IMR-90 (cell line): ENCODE data around the gene SREK1IP1. TPM values are rescaled to one million over a fixed set of nuclear protein-coding genes. Genes with fewer than 3 reads are reported as not detected.

Source experiments
- ATAC-seq: fragments of 200-7000 bp; cut with Tn5 transposase; 2 replicates; pipeline ENCODE4 v1.9.1; 2020; ENCODE audit warnings: low read depth, mild to moderate bottlenecking, moderate library complexity
- BruUV-seq: library from RNA; stranded (reverse); fragments of 400-500 nt; replicated peaks from 2 replicates; lab custom pipeline; 2021; lab: Mats Ljungman, UMichigan
- CTCF ChIA-PET: fragments of 300-600 bp; formaldehyde crosslinking; extraction: SDS; loops from one replicate; lab custom pipeline; 2021; ENCODE audit warnings: antibody characterized with exemption; lab: Yijun Ruan, JAX
- POLR2A ChIA-PET: fragments of 300-600 bp; sonication (Branson Sonifier 250); formaldehyde crosslinking; loops from one replicate; lab custom pipeline; 2022; ENCODE audit warnings: antibody characterized with exemption; ENCODE audit not compliant: unreplicated experiment; lab: Charles Lee
- DNase-seq: peaks from one replicate; pipeline ENCODE4 v3.0.0; 2013
- H2AFZ ChIP-seq: replicated peaks from 2 replicates; pipeline ENCODE3; 2013; ENCODE audit warnings: low read length, mild to moderate bottlenecking; ENCODE audit not compliant: poor library complexity
- H2AK5ac ChIP-seq: 2 replicates; pipeline ENCODE4 v1.6.1; 2013; ENCODE audit warnings: low read depth, low read length, inconsistent platforms
- H2AK9ac ChIP-seq: replicated peaks from 2 replicates; pipeline ENCODE3; 2013; ENCODE audit warnings: mild to moderate bottlenecking, low read depth, low read length, moderate library complexity; ENCODE audit not compliant: poor library complexity
- H2BK120ac ChIP-seq: 2 replicates; pipeline ENCODE4 v1.6.1; 2013; ENCODE audit warnings: low read depth, low read length, inconsistent platforms
- H2BK15ac ChIP-seq: 3 replicates; pipeline ENCODE4 v1.6.1; 2013; ENCODE audit warnings: low read depth, low read length, inconsistent platforms
- H2BK20ac ChIP-seq: 2 replicates; pipeline ENCODE4 v1.6.1; 2013; ENCODE audit warnings: low read depth, mild to moderate bottlenecking, inconsistent platforms, low read length, moderate library complexity
- H2BK5ac ChIP-seq: 2 replicates; pipeline ENCODE4 v1.6.1; 2013; ENCODE audit warnings: mild to moderate bottlenecking, low read depth, low read length, inconsistent platforms; ENCODE audit not compliant: poor library complexity, severe bottlenecking
- H3K14ac ChIP-seq: replicated peaks from 2 replicates; pipeline ENCODE4 v1.6.1; 2013; ENCODE audit warnings: low read depth, low read length, inconsistent platforms
- H3K18ac ChIP-seq: 2 replicates; pipeline ENCODE4 v1.6.1; 2013; ENCODE audit warnings: low read depth, low read length, control low read depth
- H3K23ac ChIP-seq: 2 replicates; pipeline ENCODE4 v1.6.1; 2013; ENCODE audit warnings: low read depth, low read length, inconsistent platforms
- H3K27ac ChIP-seq: 2 replicates; pipeline ENCODE4 v1.5.1; 2013; ENCODE audit warnings: mild to moderate bottlenecking, control low read depth, low read length; ENCODE audit not compliant: insufficient read depth
- H3K27me3 ChIP-seq: 2 replicates; pipeline ENCODE4 v1.6.1; 2013; ENCODE audit warnings: low read length; ENCODE audit not compliant: control insufficient read depth, insufficient read depth
- H3K36me3 ChIP-seq: 2 replicates; pipeline ENCODE4 v1.6.1; 2013; ENCODE audit warnings: low read length, mixed read lengths; ENCODE audit not compliant: control insufficient read depth, insufficient read depth
- H3K4ac ChIP-seq: 2 replicates; pipeline ENCODE4 v1.6.1; 2013; ENCODE audit warnings: low read depth, low read length, inconsistent platforms
- H3K4me1 ChIP-seq: 2 replicates; pipeline ENCODE4 v1.6.1; 2013; ENCODE audit warnings: low read length, mixed read lengths; ENCODE audit not compliant: control insufficient read depth, insufficient read depth
- H3K4me2 ChIP-seq: 2 replicates; pipeline ENCODE4 v1.6.1; 2013; ENCODE audit warnings: low read depth, mild to moderate bottlenecking, control low read depth, low read length, moderate library complexity
- H3K4me3 ChIP-seq: 2 replicates; pipeline ENCODE4 v1.5.1; 2013; ENCODE audit warnings: low read depth, mild to moderate bottlenecking, control low read depth, low read length, moderate library complexity; ENCODE audit not compliant: insufficient read depth
- H3K56ac ChIP-seq: 2 replicates; pipeline ENCODE4 v1.6.1; 2013; ENCODE audit warnings: low read length, inconsistent platforms; ENCODE audit not compliant: insufficient read depth; ENCODE audit errors: extremely low read depth
- H3K79me1 ChIP-seq, 2 experiments: 2 replicates each; pipeline ENCODE4 v1.6.1; 2013; ENCODE audit warnings: low read length in 2 of 2, inconsistent platforms in 1 of 2, low read depth in 1 of 2
- H3K9ac ChIP-seq: 2 replicates; pipeline ENCODE4 v1.6.1; 2013; ENCODE audit warnings: low read depth, low read length, control low read depth
- H3K9me1 ChIP-seq: 2 replicates; pipeline ENCODE4 v1.6.1; 2013; ENCODE audit warnings: low read length, inconsistent platforms; ENCODE audit not compliant: insufficient read depth
- H3K9me3 ChIP-seq: 2 replicates; pipeline ENCODE4 v1.6.1; 2013; ENCODE audit warnings: low read length; ENCODE audit not compliant: control insufficient read depth, insufficient read depth
- H4K20me1 ChIP-seq: 2 replicates; pipeline ENCODE4 v1.6.1; 2013; ENCODE audit warnings: low read length, inconsistent platforms; ENCODE audit not compliant: insufficient read depth
- H4K5ac ChIP-seq: 2 replicates; pipeline ENCODE4 v1.6.1; 2013; ENCODE audit warnings: mild to moderate bottlenecking, low read depth, low read length, control low read depth
- H4K8ac ChIP-seq, 2 experiments: 2 replicates each; pipeline ENCODE4 v1.6.1; 2013; ENCODE audit warnings: low read depth in 2 of 2, low read length in 2 of 2, control low read depth in 1 of 2, inconsistent platforms in 1 of 2
- H4K91ac ChIP-seq: 2 replicates; pipeline ENCODE4 v1.6.1; 2013; ENCODE audit warnings: low read depth, low read length, inconsistent platforms; ENCODE audit not compliant: insufficient read depth
- BHLHE40 ChIP-seq: fragments of 150-350 bp; IDR thresholded peaks from 2 replicates; pipeline ENCODE4 v1.6.1; 2016; ENCODE audit warnings: mild to moderate bottlenecking, low read depth, low read length
- CEBPB ChIP-seq: IDR thresholded peaks from 2 replicates; pipeline ENCODE4 v1.6.1; 2012; ENCODE audit warnings: low read depth, low read length, improper control_type of control experiment
- CHD1 ChIP-seq: IDR thresholded peaks from 2 replicates; pipeline ENCODE4 v1.6.1; 2012; ENCODE audit warnings: low read depth, low read length, improper control_type of control experiment
- MAFK ChIP-seq: IDR thresholded peaks from 2 replicates; pipeline ENCODE4 v1.6.1; 2012; ENCODE audit warnings: low read depth, low read length, improper control_type of control experiment
- NFE2L2 ChIP-seq: fragments of 150-350 bp; IDR thresholded peaks from 2 replicates; pipeline ENCODE4 v1.6.1; 2016; ENCODE audit warnings: low read depth, mild to moderate bottlenecking, low read length
- RAD21 ChIP-seq: IDR thresholded peaks from 2 replicates; pipeline ENCODE4 v1.6.1; 2012; ENCODE audit warnings: low read length, improper control_type of control experiment
- USF2 ChIP-seq: fragments of 150-350 bp; IDR thresholded peaks from 2 replicates; pipeline ENCODE4 v1.6.1; 2017; ENCODE audit warnings: mild to moderate bottlenecking, antibody characterized with exemption, low read length, low read depth
- dilution Hi-C: fragments of 300-500 bp; cut with HindIII; formaldehyde crosslinking; loops from one replicate; pipeline ENCODE4 v1.14.3; 2018; ENCODE audit warnings: low sequenced_read_pairs; ENCODE audit not compliant: unreplicated experiment
- in situ Hi-C: fragments of 300-500 bp; cut with MboI; formaldehyde crosslinking; loops from 3 replicates; pipeline ENCODE4 v1.14.3; 2019; ENCODE audit warnings: low sequenced_read_pairs, inconsistent platforms, mixed read lengths
- intact Hi-C: fragments of 100-400 bp; cut with micrococcal nuclease; formaldehyde crosslinking; loops from 2 replicates; pipeline ENCODE4 v1.10.0; 2022
- polyA plus RNA-seq, 3 experiments: library from polyadenylated mRNA; depleted of rRNA; stranded (reverse); fragments of >200 nt; gene quantifications; 2 replicates each; pipeline ENCODE4 v1.2.3, GENCODE V29; 2012; ENCODE audit warnings: low replicate concordance in 1 of 3
- total RNA-seq: library from RNA; depleted of rRNA; stranded (reverse); fragments of >200 nt; gene quantifications from 2 replicates; pipeline ENCODE4 v1.2.3, GENCODE V29; 2012
- TF ChIP-seq, protein P1 (sequence below): fragments of 150-350 bp; IDR thresholded peaks from 2 replicates; pipeline ENCODE4 v1.6.1; 2016; ENCODE audit warnings: low read depth, mild to moderate bottlenecking, low read length, moderate library complexity, borderline replicate concordance

Gene SREK1IP1
- total and polyA plus RNA-seq, 2 of the 4 experiments (the other 2 are of a cell fraction): 3.3 to 6.5 TPM

- intact Hi-C loops: loop anchor here (5.0 kb wide), 1 partner anchor 133 kb away; no protein-coding TSS in a partner anchor
- DNase-seq (no peak), ATAC-seq (no peak)
- H3K27ac ChIP-seq: no peak overlapping the region
- H3K79me1 ChIP-seq: peaks cover 28 to 50% of the 10 kb centered on the region in 2 experiments
- ChIA-PET POLR2A (no interaction called here), CTCF (no interaction called here)
- no peak overlapping the region for H4K5ac ChIP-seq
- H4K91ac ChIP-seq: no peak overlapping the region
- no peak overlapping the region for H2BK5ac ChIP-seq
- no peak overlapping the region for H2BK120ac ChIP-seq
- H2AK5ac ChIP-seq: no peak overlapping the region
- no peaks in the 10 kb centered on the region for H3K27me3 ChIP-seq
- H3K23ac ChIP-seq: no peak overlapping the region
- peak overlapping the region; percentile 86; the same call in 1 of the 2 replicates for H3K4me2 ChIP-seq
- H3K9me3 ChIP-seq: no peaks in the 10 kb centered on the region
- H3K4me3 ChIP-seq: peak overlapping the region; percentile 84; the same call in 1 of the 2 replicates
- BruUV-seq: no TSS peak
- H3K56ac ChIP-seq: no peak overlapping the region
- TF ChIP-seq CHD1: no peak
- no peak for TF ChIP-seq RAD21
- TF ChIP-seq CEBPB: peak; percentile 20; the same call in 1 of the 2 replicates
- no peak for TF ChIP-seq BHLHE40
- TF ChIP-seq, protein P1, sequence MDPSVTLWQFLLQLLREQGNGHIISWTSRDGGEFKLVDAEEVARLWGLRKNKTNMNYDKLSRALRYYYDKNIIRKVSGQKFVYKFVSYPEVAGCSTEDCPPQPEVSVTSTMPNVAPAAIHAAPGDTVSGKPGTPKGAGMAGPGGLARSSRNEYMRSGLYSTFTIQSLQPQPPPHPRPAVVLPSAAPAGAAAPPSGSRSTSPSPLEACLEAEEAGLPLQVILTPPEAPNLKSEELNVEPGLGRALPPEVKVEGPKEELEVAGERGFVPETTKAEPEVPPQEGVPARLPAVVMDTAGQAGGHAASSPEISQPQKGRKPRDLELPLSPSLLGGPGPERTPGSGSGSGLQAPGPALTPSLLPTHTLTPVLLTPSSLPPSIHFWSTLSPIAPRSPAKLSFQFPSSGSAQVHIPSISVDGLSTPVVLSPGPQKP: no peak
- peak; percentile 100 for TF ChIP-seq MAFK
- TF ChIP-seq USF2: no peak
- no peak for TF ChIP-seq NFE2L2
- no peak overlapping the region for H2BK15ac ChIP-seq
- in situ Hi-C loops: no loop called here
- no peak overlapping the region for H2AFZ ChIP-seq
- no peak overlapping the region for H4K8ac ChIP-seq
- H3K4me1 ChIP-seq: peaks cover 5% of the 10 kb centered on the region
- no peak overlapping the region for H3K14ac ChIP-seq
- dilution Hi-C loops: no loop called here
- H3K9me1 ChIP-seq: peaks cover 12% of the 10 kb centered on the region
- no peak overlapping the region for H3K4ac ChIP-seq
- no peak overlapping the region for H3K9ac ChIP-seq
- H2BK20ac ChIP-seq: no peak overlapping the region
- H3K18ac ChIP-seq: no peak overlapping the region
- no peak overlapping the region for H2AK9ac ChIP-seq
- peaks cover 3% of the 10 kb centered on the region for H3K36me3 ChIP-seq
- no peaks in the 10 kb centered on the region; the same call in 1 of the 2 replicates for H4K20me1 ChIP-seq
Observed at GRCh38 chr5:64769855-64770254, 1.4 kb upstream of the SREK1IP1 start.
